ENCODE results near the gene ZCCHC24.

DNA sequence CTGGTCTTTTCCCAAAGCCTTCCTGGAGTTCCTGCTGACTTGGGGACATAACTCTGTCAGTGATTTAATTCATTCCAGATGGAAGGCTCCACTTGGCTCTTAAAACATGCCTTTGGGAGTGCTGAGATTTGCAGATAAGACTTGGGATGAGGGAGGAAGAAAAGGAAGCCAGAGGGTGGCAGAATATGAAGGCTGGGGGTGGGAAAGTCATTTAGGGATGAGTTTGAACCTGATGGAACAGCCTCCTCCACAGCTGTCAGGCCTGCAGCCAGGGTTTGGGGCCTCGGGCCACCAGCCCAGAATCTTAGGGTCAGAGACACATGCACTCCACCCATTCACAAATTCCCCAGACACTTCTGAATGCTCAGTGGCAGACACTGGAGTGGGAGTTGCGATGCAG lies 38.5 kb upstream of the ZCCHC24 start:
- TF ChIP-seq ZNF274 (IDR thresholded peaks at IDR 0.05; ENCODE audit: low read depth, low read length) (no peak), YY1 (IDR thresholded peaks at IDR 0.05; ENCODE audit: insufficient read depth, insufficient read length) (no peak)

All from NT2/D1 (cell line).